NB4 (cell line): ENCODE data around the gene SMIM23.

Source experiments
- DNase-seq: peaks from one replicate; pipeline ENCODE4 v3.0.0; 2010; ENCODE audit warnings: low read depth
- H3K4me3 ChIP-seq: one replicate; pipeline ENCODE4 v1.5.1; 2011; ENCODE audit warnings: mild to moderate bottlenecking, low read depth, low read length, moderate library complexity
- MYC ChIP-seq: IDR thresholded peaks from 2 replicates; pipeline ENCODE4 v1.6.1; 2011; ENCODE audit warnings: low read depth, low read length
- POLR2A ChIP-seq: IDR thresholded peaks from 2 replicates; pipeline ENCODE4 v1.6.1; 2011; ENCODE audit warnings: mild to moderate bottlenecking; ENCODE audit not compliant: insufficient read length; ENCODE audit errors: extremely low read depth
- TF ChIP-seq, protein P1 (sequence below): IDR thresholded peaks from one replicate; pipeline ENCODE4 v1.5.1; 2012; ENCODE audit warnings: low read depth, low read length
- TF ChIP-seq, protein P2 (sequence below): IDR thresholded peaks from 2 replicates; pipeline ENCODE4 v1.6.1; 2011; ENCODE audit warnings: low read depth, low read length

SMIM23 gene

DNA sequence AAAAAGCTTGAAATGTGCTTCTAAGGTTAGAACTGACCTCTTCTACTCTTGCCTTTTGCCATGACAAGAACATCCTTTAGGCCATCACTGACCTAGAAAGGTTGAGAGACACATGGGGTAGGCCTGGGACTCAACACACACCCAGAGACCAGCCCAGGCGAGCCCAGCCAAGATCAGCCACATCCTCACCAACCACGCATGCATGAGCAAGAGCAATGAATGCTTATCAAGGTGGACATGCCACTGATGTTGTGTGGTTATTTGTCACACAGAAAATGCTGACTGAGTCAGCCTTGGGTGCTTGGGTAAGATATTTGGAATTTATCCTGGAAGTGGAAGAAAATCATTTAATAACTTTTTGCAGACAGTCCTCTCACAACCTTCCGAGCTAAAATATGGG, 39.4 kb downstream of the SMIM23 start:
- no peak overlapping the region for H3K4me3 ChIP-seq
- TF ChIP-seq, protein P1, sequence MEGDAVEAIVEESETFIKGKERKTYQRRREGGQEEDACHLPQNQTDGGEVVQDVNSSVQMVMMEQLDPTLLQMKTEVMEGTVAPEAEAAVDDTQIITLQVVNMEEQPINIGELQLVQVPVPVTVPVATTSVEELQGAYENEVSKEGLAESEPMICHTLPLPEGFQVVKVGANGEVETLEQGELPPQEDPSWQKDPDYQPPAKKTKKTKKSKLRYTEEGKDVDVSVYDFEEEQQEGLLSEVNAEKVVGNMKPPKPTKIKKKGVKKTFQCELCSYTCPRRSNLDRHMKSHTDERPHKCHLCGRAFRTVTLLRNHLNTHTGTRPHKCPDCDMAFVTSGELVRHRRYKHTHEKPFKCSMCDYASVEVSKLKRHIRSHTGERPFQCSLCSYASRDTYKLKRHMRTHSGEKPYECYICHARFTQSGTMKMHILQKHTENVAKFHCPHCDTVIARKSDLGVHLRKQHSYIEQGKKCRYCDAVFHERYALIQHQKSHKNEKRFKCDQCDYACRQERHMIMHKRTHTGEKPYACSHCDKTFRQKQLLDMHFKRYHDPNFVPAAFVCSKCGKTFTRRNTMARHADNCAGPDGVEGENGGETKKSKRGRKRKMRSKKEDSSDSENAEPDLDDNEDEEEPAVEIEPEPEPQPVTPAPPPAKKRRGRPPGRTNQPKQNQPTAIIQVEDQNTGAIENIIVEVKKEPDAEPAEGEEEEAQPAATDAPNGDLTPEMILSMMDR = no peak
- TF ChIP-seq, protein P2, sequence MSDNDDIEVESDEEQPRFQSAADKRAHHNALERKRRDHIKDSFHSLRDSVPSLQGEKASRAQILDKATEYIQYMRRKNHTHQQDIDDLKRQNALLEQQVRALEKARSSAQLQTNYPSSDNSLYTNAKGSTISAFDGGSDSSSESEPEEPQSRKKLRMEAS = no peak
- TF ChIP-seq MYC = no peak
- no peak for TF ChIP-seq POLR2A
- DNase-seq = no peak

DNA sequence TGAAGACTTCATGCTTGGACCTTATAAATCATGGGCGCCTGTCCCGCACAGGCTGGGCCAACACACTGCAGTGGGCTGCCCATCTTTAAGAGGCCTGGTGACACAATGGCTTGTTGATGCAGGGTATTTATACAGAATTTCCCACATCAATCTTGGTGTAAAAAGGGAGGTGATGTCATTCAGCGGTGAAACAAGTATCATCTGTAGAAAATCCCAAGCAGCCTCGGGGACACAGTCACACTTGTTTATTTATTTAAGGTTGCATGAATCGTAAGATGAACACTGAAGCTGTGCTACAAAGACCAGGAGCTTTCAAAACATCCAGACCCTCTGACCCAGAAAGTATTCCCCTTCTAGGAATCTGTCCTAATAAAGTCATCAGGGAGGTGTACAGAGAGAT, 40.5 kb downstream of the SMIM23 start:
- no peak overlapping the region for H3K4me3 ChIP-seq
- TF ChIP-seq MYC = no peak
- no peak for TF ChIP-seq POLR2A
- TF ChIP-seq, protein P2 = no peak
- TF ChIP-seq, protein P1 = no peak
- no peak for DNase-seq

DNA sequence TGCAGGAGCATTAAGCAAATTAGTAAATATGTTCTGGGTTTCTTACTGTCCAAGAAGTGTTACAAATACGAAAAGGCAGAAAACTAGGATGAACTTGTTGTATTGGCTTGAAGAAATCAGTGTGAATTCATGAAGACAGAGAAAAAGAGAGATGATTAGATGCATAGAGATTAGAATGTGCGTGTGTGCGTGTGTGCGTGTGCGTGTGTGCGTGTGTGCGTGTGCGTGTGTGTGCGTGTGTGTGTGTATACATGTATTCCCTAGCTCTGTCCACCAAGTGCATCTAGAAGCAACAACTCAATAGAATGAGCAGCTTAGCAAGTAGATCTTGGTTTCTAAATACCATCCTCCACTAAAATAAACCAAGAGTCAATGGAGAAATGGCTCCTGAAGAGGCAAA, 41.5 kb downstream of the SMIM23 start:
- H3K4me3 ChIP-seq = no peak overlapping the region
- TF ChIP-seq POLR2A = no peak
- TF ChIP-seq, protein P1 = no peak
- TF ChIP-seq, protein P2 = no peak
- TF ChIP-seq MYC = no peak
- no peak for DNase-seq

DNA sequence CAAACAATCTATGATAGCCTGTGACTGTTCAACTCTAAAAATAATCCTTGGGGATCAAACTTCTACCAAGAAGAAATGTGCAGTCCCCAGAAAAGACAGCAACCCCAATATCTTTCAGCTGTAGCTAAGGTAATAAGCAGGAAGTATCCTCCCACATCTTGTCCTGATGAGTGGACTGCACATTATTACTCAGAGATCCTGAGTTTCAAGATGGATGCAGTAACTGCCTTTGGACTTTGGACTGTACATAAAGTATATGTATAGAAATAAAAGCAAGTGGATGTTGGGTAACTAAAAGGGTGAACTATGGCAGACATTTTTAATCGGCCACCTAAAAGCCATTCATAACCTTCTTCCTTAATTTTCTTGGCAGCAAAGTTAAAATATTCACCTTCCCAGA, 45.1 kb downstream of the SMIM23 start:
- no peak for DNase-seq
- TF ChIP-seq MYC (no peak), POLR2A (no peak)
- TF ChIP-seq, protein P1 = no peak
- TF ChIP-seq, protein P2 = no peak
- H3K4me3 ChIP-seq = no peak overlapping the region

DNA sequence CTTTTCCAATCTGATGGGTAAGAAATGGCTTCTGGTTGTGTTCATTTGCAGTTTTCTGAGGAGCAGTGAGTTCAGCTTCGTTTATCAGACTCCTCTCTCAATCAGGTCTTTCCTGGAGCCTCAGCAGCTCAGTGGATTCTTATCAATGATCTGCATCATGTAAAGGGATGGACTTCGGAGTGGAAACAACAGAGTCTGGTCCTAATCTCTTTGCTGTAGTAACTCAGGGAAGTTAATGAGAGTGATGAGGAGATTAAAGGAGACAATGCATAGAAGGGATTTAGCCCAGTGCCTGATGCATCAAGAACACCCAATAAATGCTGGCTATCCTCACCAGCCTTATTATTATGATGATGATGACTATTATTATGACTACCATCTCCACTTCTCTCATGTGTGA, 47.2 kb downstream of the SMIM23 start:
- TF ChIP-seq, protein P2 = no peak
- TF ChIP-seq, protein P1 = no peak
- no peak for TF ChIP-seq MYC
- no peak for TF ChIP-seq POLR2A
- no peak for DNase-seq
- no peak overlapping the region for H3K4me3 ChIP-seq

DNA sequence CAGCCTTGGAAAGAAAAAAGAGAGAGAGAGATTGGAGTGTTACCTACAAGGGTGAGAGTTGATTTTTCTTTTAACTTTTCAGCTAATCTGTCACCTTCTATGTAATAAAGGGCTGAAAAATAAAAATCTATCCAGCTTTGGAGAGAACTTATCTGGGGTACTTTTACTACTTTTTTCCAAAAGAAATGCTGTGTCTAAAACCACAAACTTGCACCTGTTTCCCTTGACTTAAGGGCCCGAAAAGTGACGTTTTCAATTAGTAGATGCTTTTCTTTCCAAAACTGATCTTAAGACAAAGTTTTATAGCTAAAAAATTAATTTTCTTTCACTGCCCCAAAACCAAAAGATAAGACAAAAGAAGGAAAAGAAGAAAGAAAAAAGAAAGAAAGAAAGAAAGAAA, 48.8 kb downstream of the SMIM23 start:
- H3K4me3 ChIP-seq = no peak overlapping the region
- TF ChIP-seq MYC (no peak), POLR2A (no peak)
- TF ChIP-seq, protein P1 = no peak
- TF ChIP-seq, protein P2 = no peak
- no peak for DNase-seq
